Stimulated activated CD4-positive, alpha-beta T cell treated with anti-CD3 and anti-CD28 coated beads, Interleukin-12 subunit alpha, Interleukin-12 subunit beta, amount 100 ng/mL, for 4 hours (primary cell): Measurements from ENCODE around the gene PGLYRP4.

ENCODE experiments used
- DNase-seq: peaks from one replicate; pipeline ENCODE4 v3.0.0-alpha.2; 2020

The PGLYRP4 gene, protein sequence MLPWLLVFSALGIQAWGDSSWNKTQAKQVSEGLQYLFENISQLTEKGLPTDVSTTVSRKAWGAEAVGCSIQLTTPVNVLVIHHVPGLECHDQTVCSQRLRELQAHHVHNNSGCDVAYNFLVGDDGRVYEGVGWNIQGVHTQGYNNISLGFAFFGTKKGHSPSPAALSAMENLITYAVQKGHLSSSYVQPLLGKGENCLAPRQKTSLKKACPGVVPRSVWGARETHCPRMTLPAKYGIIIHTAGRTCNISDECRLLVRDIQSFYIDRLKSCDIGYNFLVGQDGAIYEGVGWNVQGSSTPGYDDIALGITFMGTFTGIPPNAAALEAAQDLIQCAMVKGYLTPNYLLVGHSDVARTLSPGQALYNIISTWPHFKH

DNA sequence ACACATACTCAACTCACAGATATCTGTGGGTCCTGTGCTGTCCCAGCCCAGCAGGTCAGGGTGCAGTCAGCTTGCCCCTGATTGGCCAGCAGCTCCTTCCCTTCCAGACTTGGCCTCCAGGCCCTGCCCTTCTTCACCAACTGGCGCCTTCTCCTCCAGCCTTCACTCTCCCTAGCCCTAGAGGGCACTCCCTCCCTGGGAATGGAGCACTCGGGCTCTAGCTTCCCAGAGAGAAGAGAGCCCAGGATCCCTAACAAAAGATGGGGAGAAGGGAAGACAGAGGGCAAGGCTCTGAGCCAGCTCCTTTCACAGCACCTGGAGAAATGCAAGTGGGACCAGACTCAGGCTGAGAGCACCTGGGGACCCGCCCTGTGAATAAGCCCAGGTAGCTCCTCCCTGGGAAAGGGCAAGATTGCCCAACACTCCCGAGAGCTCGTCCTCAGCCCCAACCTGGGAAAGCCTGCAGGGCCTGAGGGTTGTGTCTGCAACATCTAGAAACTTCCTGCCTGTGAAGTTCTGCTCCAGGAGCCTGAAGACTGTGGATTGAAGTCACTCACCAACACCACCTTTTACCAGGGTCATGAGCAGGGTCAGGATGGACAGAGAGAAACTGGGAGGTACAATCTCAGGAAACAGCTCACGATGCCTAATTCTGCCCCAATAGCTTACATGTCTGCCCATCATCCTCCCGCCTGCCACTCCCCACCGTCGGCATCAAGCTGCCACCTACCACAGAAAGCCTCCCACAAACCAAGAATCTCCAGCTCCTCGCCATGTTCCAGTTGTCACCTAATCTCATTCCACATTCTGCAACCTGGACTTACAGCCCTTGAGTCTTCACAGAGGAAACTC lies at the start of gene PGLYRP4:
PGLYRP4 (minus strand) TSS at position 331 of the 852 bp plus-strand sequence. CDS start 909 bp downstream, outside the sequence.
- DNase-seq = no peak

DNA sequence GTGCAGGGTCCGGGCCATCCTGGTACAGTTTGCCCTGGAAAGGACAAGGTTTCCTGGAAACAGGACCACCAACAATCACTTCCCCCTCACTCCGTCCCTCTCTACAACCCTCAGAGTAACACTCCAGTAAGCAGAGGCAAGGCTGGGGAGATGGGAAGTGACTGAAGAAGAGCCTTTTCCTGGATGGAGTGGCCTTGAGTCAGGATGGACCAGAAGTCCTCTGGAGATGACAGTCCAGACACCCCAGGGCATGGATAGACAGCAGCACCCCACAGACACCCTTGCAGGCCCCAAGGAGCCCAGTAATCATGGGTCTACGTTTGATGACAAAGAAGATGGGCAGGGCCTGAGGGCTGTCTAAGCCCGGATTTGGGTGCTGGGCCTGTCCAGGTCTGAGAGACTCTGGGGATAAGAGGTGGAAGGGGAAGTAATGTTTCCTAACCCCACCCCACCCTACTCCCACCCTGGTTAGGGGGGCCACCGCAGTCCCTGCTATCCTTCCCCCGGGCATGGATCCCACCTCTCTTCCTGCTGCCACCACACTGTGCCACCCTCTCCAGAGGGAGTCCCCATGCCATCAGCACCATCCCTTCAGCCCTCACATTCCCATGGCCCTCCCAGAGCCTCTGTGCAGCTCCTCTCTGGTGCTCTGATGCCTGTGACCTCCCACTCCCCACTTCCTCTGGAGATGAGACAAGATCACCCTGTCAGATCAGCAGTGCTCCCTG lies 49.4 kb upstream of the PGLYRP4 start:
- no peak for DNase-seq

DNA sequence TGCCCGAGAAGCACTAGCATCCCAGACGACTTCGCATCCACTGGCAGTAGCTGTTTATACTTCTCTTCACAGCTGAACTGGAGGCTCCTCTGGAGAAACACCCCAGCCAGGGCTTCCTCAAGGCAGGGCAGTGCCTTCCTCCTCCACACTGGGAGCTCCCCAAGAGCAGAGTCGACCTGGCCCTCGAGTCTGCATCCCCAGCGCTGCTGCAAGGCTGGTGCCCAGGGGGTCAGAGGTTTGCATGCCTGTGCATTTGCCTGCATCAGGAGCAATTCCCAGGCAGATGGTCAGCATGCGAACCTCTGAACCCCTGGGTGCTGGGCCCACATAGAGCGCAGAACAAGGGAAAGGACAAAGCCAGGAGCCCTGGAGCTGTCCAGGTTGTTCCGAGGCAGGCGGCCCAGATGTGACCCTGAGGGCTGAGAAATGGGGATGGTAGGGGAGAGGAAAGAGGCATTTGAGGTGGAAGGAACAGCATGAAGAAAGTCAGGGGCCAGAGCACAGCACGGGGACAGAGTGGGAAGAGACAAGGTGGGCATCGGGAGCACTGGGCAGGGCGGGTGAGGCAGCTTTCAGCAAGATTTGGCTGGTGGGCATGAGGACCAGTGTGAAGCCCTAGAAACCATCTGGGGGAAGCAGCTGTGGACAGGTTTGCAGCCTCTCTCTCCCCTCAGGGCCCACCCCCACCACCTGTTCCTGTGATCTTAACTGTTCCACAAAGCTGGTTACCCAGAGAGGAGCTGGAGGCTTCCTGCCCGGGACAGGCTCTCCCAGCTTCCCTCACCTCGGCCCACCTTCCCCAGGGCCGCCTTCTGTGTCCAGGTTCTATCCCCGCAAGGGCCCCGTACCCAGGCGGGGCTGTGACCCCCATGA lies 48.6 kb upstream of the PGLYRP4 start:
- DNase-seq = no peak

DNA sequence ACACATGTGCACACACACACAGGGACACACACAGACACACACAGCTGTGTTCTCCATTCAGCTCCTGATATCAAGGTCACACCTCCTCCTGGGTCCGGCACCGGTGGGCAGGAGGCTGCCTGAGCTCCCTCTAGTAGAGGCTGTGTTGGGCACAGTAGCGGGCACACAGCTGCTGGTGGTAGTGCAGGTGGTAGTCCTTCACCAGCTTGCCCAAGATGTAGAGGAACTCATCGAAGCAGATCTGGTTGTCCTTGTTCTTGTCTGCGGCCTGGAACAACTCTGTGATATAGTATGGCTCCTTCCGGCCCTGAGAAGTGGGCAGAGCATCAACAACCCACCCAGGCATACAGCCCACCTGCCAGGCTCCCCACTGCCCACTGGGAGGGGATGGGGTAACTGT lies 47.8 kb upstream of the PGLYRP4 start:
- DNase-seq = no peak

DNA sequence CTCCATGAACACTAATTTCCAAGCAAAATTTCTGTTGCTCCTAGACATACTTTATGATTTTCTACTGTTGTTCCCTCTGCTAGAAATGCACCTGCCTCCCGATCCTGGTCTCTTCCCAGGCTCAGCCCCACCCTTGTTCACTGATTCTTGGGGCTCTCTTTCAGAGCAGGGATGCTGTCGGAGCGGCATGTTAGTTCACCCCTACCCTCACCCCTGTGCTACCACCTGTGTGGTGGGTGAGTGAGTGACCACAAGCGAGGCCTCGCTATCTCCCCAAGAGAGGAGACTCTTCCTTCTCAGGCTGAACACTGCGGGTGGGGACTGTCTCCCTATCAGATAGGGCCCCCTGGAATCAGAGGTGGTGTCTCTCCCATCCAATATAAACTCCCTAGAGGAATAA lies 47.1 kb upstream of the PGLYRP4 start:
- DNase-seq = no peak

DNA sequence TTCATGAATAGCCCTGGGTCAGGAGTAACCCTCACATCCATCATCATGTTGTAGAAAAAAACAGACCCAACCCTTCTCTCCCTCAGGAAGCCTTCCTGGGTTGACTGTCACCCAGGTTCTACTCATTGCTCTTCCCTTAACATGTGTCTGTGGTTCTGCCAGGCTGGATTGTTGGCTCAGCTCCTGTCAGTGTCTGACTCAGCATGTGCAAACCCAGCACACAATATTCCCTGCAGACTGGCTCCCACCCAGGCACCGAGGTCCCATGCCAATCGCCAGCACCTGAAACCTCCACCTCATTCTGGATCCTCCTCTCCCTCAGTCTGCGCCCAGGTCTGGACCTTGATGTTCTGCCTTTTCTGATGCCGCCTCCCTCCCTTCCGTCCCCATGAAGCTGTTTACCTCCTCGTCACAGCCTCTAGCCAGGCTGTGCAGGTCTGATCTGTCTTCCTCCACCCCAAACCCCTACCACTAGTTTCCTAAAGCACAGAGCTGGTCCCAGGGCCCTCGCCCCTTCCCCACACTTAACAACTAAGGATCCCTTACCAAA lies 46.6 kb upstream of the PGLYRP4 start:
- DNase-seq = no peak

DNA sequence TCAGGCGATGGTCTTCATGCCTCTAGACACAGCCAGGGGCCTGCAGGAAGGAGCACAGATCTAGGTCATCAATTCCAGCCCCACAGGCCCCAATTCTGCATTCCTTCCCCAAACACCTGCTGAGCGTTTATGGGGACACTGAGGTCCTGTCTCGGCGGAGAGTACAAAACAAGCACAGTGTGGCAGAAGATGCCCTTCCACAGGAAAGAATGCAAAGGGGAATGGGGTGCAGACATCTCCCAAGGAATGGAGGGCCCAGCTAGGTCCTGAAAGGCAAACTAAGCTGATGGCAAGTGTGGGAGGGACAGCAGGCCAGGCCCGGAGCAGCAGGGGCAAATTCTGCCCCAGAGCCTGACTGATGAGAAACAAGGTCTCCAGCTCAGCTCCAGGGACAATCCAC lies 45.8 kb upstream of the PGLYRP4 start:
- DNase-seq = no peak

DNA sequence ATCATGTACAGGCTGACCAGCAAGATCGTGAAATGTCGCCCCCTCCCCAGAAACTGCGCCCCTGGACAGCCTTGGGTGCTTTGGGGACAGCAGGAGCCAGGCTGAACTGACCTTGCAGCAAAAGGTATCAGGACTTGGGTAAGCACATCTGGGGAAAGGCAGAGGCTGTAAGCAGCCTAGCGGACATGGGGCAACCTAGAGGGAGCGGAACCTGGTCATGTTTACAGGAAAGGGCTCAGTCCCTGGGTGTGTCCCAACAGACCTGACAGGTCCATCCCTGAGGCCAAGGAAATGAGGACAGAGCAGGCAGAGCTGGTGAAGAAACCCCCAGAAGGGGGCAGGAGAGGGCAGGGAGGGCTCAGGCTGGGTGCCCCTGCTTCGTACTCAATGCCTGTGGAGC lies 45.3 kb upstream of the PGLYRP4 start:
- no peak for DNase-seq

DNA sequence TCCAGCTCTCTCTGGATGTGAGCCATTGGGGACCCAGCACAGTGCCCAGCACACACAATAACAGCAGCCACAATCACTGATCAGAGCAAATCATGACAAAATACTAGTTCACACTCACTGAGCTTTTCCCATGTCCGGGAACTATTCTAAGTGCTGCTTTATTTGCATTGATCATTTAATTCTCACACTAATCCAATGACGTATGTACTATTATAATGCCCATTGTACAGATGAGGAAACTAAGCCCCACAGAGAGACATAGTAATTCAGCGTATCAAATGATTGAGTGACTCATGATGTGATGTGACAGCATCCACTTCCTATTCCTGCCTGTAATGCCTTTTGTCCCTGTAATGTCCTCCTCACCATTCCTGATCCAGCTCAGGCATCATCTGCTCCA lies 44.2 kb upstream of the PGLYRP4 start:
- no peak for DNase-seq

DNA sequence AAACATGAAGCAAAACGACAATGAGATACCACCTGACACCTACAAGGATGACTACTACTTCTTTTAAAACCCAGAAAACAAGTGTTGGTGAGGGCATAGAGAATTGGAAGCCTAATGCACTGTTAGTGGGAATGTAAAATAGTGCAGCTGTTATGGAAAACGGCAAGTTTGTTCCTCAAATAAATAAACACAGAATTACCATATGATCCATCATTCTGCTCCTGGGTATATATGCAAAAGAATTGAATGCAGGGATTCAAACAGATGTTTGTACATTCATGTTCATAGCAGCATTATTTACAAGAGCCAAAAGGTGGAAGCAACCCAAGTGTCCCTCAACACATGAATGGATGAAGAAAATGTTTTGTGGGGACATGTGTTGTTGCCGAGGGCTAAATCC lies 43.6 kb upstream of the PGLYRP4 start:
- no peak for DNase-seq

DNA sequence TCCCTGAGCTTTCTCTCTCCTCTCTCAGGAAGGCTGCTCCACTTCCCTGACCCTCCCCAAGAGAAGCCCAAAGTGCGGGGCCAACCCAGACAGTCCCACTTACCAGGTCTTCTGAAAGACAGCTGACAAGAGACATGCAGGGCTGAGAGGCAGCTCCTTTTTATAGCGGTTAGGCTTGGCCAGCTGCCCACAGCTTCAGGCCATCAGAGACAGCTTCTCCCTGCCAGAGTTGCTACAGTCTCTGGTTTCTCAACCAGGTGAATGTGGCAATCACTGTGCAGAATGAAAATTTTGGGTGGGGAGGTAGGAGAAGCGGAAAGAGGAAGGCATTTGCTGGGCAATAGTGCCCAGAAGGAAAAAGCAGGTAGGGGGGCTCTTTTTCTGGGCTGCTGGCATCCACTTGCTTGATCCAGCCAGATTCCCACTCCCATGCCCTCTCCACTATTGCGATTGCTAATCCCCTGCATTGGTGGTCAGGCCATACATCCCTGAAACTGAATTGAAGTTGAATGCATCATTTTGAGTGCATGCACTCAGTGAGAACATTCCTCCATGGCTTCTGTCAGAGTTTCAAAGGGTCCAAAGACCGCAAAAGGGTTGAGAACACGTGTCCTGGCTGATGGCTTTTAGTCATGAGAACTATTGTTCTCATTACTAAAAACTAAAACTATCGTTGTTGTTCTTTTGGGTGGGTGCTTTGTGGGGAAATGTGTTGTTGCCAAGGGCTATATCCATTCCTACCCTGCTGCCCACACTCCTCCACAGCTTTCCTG lies 42.5 kb upstream of the PGLYRP4 start, which contains the start of gene S100A8:
S100A8 (minus strand) TSS at position 136 of the 773 bp plus-strand sequence. CDS start 538 bp downstream, outside the sequence.
- no peak for DNase-seq

DNA sequence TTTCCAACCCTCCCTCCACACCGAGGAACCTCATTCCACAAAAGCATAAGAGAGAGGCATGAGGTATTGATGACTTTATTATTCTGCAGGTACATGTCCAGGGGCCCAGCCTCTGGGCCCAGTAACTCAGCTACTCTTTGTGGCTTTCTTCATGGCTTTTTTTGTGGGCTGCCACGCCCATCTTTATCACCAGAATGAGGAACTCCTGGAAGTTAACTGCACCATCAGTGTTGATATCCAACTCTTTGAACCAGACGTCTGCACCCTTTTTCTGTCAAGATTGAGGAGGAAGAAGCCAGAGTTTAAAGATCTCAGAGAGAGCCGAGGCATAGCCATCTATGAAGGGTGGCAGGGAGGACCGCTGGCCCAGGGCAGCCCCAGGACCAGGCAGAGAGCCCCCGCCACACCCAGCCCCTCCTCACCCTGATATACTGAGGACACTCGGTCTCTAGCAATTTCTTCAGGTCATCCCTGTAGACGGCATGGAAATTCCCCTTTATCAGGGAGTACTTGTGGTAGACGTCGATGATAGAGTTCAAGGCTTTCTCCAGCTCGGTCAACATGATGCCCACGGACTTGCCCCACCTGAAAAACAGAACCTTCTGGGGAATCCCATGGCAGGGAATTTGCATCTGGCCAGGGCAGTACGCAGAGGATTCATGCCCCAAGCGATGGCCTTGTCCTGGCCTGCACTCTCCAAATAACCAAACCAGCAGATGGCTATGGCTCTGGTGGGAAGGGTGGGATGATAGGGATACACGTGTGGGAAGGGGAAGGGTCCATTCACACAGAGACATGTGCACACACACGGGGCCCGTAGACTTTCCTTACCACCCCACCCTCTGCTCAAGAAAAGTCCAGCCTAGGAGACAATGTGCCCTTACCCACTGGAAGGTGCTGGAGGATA lies 41.6 kb upstream of the PGLYRP4 start:
- no peak for DNase-seq

DNA sequence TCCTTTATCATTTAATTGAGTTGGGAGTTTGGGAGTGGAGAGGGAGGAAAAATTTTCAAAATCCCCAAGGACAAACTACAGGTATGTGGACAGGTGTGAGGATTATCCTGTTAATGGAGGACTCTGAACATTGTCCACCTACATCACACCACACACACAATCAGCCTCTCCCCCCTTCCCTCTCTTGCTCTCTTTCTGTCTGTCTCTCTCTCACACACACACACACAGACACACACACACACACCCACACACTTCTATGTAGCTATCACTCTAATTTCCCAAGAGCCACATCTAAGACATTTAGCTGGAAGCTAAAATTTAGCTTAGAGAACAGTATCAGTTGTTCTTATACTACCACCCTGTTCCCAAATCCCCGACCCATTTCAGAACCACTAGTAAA lies 40.8 kb upstream of the PGLYRP4 start:
- no peak for DNase-seq

DNA sequence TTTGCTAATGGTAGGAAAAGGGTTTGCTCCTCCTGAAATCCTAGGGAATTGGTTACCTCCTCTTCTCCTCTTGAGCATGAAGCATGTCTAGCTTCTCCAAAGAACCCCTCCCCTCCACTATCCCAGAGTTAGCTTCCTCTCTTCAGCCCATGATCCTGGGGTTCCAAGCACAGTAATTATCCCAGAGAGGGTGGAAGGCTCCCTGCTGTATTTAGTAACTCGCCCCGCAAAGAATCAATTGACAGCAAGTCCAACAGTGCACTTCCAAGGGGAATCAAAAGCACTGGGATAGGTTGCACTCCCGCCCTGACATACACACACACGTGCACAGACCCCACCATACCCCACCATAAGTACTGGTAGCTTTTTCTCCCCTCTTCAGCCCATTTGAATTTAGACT lies 39.1 kb upstream of the PGLYRP4 start:
- DNase-seq = no peak

DNA sequence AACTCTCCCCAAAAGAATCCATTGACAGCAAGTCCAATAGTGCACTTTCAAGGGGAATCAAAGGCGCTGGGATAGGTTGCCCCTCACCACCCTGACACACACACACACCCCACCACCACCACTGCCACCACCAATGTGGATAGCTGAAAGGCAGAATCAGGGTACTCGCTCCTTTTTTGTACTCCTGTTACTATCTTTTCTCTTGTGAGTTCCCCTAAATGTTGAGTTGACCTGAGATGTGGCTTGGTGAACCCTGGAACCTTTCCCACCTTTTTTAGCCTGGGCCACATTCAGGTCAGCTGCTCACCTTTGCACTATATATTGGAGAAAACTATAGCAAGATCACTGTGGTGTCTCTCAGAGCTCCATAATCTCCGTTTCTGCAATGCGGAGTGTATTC lies 38.4 kb upstream of the PGLYRP4 start:
- no peak for DNase-seq

DNA sequence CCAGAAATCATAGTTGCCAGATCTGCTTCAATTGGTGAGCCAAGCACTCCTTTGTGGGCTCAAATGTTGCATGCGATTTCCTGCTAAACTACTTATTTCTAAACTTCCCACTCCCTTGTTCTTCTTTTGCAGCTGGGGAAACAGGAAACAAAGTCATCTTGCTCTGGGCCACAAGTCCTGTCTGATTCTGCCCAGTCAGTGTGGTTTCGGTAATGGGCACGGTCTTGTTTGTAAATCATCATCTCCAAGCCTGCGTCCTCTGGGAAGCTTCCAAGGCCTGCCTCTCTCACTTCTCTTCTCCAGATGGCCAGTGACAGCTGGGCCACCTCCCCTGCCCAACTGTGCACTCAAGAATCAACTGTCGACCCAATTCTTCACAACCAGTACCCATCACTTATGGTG lies 37.9 kb upstream of the PGLYRP4 start:
- no peak for DNase-seq

DNA sequence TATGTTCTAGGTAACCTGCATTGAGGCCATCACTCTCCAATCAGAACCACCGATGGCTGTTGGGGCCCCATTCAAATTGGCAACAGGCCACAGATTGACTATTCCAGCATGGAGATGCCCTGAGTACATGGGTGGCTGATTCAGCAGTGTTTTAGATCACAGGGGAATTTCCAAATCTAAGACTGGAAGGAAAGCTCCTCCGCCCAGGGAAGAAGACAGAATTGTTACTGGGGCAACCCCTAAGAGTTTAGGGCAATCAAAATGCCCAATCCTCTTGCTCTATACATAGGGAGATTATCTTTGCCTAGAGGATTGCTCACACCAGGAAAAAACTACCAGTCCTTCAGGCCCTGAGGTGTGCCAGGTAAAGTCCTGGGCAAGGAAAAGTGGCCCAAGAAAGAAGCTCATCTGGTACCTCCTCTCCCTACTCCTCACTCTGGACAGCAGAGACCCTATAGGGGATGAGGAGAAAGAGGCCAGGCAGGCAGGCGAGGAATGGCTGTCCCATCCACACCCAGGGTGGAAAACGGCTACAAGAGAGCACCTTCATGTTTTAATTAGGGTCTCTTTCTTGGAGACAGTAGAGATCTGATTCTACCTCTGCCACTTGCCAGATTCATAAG lies 36.4 kb upstream of the PGLYRP4 start:
- DNase-seq = no peak

DNA sequence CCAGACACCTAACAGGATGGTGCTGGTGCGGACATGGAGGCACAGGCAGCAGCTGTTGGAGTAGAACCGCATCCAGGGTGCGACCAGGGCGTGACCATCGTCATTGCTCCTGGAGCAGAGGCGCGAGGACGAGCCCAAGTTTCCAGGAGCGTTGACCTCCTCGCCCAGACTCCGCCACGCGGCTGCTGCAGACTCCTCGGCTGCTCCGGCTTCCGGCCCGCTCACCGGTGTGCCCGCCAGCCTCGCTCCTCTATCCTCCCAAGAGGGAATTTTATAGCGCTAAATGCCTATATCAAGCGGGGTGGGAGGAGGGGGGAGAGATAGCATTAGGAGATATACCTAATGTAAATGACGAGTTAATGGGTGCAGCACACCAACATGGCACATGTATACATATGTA lies 32.1 kb upstream of the PGLYRP4 start:
- DNase-seq = no peak

DNA sequence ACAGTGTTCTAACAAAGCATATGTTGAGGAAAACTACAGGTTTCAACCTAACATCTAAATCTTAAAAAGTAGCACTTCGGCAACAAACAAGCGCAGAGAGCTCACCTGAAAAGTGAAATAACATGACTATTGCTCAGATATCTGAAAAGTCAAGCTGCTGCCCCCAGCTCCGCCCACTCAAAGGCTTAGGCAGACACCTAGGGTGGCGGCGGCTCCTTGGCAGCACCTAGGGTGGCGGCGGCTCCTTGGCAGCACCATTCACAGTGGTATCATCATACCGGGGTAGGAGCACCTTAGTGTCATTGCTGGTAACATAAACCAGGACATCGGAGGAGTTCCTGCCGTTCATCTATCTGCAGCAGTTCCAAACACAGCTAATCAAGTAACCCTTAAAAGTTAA lies 30.9 kb upstream of the PGLYRP4 start:
- no peak for DNase-seq

DNA sequence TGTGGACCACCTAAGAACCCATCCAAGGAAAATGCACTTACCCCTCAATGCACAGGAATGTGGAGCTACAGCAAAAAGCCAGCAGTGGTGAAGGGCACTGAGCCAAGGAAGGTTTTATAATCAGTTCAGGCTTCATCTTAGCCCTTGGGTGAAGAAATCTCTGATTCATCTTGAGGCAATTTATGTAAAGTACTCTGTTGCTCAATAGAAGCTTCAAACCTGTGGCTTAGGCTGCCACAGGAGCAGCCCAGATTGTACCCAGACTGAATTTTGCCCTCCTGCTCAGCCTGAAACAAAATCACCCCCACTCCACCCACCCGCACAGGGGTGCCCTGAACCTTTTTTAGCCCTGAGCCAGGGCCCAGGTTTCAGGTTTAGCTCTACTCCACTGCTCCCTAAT lies 26.9 kb upstream of the PGLYRP4 start, which contains the start of gene S100A12:
S100A12 (minus strand) TSS at position 111 of the 400 bp plus-strand sequence. CDS start 1,029 bp downstream, outside the sequence.
- DNase-seq = no peak
